Stimulated activated CD4-positive, alpha-beta T cell treated with anti-CD3 and anti-CD28 coated beads, Interleukin-4, amount 100 ng/mL, for 48 hours (primary cell): ENCODE results near the gene TMPRSS6.
A peak's percentile ranks its signal among the peaks of the same experiment; 100 is the strongest.

Source experiments
- DNase-seq, 2 donors: peaks; one replicate each; pipeline ENCODE4 v3.0.0-alpha.2; 2020; ENCODE audit warnings: low read depth in 2 of 2

The TMPRSS6 gene

DNA sequence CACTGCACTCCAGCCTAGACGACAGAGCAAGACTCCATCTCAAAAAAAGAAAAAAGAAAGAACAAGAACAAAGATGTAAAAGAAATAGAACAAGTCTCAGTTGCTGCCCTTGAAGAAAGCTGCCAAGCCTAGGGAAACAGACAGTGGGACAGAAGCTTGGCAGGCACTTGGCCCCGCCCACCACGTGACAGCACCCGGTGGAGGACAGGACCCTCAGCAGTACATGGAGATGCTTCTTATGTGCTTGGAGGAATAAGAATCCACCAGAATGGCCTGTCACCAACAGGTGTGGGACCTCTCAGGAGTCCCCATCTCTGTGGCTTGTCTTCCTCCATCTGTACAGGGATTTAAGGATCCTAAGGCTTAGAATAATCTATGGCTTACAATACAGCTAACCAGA lies 7.6 kb upstream of the TMPRSS6 start:
- DNase-seq: no peak

DNA sequence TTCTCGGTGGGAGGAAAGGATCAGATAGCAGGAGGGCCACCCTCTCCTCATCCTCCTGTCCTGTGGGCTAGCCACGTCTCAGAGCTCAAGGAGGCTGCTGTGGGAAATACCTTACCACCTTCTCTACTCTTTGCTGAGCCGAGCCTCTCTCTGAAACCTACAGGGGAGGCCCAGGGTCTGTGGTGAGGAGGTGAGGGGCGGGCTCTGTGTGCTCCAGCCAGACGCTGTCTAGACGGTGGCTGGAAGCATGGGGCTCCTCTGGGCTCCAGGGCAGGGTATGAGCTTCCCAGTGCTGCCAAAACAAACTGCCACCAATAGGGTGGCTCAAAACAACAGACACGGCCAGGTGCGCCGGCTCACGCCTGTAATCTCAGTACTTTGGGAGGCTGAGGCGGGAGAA lies 5.5 kb upstream of the TMPRSS6 start:
- no peak for DNase-seq

DNA sequence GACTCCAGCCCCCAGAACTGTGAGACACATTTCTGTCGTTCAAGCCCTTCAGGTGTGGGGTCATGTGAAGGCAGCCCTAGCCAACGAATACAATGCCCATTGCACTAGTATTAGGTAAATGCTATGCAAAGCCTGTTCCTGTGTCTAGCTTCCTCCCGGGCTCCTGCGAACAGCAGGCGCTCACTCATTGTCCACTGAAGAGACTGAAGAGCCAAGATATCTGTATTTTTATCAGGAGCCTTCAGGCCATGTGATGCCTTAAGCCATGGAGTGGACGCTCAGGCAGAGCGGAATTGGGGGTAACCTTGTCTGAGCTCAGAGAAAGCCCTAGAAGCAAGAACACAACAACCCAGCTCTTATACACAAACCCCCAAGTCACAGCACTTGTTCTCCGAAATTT lies 4.2 kb upstream of the TMPRSS6 start:
- DNase-seq: no peak

DNA sequence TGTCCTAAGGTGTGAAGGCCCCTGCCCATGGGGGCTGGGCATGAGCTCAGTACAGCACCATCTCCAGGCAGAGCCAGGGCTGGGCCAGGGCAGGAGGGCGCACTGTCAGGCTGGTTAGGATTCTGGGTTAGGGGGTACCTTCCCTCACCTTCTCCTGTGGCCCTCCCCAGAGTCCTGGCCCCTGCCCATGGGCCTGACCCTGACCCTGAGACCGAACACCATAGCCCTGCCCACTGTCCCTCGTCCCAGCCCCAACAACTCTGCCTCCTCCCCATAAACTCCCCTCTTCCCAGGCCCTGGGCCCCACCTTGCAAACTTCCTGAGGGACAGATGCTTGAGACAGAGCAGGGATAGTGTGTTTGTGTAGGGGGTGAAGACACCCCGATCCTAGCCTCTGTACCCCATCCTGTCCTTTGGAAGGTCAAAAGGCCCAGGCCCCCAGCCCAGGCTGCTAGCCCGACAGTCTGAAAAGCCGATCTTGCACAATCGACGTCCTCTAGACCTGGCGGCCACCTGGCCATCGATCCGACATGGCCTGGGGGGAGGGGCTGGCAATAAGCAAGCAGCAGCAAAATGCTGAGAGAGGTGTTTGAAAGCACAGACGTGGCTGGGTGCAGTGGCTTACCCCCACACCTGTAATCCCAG lies 2.7 kb upstream of the TMPRSS6 start:
- DNase-seq: no peak

DNA sequence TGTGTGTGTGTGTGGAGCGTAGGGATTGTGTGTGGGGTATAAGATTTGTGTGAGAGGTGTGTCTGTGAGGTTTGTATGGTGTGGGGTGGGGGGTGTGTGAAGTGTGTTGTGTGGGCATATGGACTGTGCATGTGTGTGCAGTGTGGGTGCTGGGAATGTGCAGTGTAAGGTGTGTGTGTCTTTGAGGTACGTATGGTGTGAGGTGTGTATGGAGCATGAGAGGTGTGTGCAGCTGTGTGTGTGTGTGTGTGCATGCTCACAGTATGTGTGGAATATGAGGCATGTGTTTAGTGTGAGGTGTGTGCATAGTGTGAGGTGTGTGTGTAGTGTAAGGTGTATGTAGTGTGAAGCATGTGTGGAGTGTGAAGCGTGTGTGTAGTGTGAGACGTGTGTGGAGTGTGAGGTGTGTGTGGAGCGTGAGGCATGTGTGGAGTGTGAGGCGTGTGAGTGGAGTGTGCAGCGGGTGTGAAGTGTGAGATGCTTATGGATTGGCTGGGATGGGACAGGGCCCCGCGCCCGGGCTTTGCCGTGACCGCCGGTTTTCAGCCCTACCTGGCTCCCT lies 1.7 kb upstream of the TMPRSS6 start:
- DNase-seq: no peak

DNA sequence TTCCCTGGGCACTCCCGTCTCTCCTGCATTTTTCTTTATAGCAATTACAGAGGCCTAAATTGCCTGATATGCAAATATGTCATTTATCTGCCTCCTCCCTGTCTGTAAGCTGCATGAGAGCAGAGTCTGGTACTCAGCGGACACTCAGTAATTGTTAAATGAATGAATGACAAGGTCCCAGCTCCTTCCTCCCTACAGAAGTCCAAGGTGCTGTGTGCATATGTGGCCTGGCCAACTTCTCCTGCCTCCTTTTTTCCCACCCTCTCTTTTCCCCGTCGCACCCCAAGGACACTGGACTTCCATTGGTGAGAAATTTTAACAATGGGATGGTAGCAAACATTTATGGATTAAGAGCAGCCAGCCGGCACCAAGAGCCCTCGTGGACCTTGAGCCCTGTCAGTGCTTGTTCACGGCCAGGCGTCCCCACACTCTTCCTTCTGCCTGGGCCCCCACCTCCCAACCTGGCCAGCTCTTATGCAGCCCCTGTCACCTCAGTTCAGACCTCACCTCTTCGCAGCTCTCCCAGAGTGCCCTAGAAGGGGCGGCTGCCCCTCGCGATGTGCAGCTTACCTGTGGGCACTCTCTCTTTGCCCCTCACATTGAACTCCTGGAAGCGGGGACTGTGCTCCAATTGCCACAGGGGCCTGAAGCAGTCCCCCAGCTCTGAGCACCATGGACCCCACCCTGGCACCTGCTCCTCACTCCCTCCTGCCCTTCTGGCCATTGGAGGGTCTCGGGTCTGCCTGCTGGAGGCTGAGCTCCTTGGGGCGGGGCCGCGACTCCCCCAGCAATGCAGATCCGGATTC lies 1.5 kb downstream of the TMPRSS6 start:
- DNase-seq: no peak

DNA sequence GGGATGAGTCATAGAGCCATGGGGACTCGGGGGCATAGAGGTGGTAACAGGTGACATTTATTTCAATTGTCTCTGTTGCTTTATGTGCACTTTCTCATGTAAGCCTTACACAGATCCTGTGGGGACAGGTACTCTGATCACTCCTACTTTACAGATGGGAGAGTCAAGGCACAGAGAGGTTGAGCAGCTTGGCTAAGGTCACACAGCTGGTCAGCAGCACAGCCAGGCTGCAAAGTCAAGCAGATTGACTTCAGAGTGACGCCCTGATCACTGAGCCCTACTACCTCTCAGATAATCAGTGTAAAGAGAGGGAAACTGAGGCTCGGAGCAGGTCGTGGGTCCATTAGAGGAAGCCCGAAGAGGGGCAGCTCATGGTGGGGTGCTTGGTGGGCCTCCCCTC lies 3.5 kb downstream of the TMPRSS6 start:
- DNase-seq: no peak

DNA sequence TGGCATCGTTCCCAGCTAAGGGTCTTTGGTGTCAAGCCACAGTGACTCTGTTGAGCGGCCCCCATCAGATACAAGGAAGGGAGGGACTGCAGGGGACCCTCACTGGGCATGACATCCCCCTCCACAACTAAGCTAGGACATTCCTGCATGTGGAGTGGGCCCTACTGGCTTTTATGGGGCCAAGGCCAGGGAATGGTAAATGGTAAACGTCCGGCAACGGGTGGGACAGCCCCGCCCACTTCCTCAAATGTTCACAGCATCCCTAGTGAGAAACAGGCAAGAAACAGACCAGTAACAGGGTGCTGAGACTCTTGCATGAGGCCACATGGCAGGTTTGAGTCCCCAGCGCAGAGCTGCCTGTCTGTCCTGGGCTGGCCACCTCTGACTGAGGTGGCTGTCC lies 4.4 kb downstream of the TMPRSS6 start:
- no peak for DNase-seq

DNA sequence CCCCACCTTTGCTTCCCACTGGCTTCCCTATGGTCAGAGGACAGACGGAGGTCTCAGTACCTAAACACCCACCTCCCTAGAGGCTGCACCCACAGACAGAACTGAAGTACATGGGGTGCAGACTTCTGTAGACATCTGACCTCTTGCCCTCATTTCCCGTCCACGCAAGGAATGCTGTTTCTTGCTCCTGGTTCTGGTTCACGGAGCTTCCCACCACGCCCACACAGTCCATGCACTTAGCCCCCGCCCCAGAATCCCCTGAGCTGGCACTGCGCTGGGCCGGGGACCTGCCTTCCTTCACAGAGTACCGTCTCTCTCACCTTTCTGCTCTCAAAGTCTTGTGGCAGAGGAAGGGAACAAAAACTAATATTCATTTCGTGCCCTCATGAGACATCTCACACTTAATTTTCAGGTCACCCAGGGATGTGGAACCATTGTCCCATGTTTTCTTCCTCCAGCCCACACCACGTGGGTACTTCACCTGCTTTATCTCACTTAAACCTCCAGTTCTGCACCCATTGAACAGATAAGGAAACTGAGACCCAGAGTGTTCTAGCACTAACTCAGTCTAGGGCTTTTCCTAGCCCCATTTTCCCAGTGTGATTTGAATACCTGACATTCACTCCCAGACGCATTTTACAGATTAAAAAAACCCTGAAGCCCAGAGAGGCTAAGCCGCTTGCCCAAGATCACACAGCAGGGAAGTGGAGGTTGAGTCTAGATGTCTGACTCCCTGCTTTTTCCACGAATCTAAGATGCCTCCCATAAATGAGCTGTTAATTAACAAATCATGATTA lies 5.7 kb downstream of the TMPRSS6 start:
- no peak for DNase-seq

DNA sequence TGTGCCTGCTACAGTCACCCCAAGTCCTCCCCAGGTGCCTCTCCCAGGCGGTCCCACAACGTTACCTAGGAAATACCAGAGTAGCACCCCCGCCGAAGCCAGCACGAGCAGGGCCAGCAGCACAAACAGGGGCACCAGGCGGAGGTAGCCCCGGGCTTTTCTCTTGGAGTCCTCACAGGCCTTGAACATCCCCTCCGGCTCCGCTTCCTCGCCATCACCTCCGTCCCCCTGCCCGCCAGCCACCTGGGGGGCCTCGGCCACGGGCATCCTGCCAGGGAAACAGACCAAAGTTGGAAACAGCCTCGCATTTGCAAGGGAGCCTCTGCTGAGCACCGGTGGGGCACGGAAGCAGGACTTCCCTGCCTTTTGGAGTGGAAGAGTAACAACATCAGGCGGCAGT lies 6.4 kb downstream of the TMPRSS6 start:
- DNase-seq: no peak

DNA sequence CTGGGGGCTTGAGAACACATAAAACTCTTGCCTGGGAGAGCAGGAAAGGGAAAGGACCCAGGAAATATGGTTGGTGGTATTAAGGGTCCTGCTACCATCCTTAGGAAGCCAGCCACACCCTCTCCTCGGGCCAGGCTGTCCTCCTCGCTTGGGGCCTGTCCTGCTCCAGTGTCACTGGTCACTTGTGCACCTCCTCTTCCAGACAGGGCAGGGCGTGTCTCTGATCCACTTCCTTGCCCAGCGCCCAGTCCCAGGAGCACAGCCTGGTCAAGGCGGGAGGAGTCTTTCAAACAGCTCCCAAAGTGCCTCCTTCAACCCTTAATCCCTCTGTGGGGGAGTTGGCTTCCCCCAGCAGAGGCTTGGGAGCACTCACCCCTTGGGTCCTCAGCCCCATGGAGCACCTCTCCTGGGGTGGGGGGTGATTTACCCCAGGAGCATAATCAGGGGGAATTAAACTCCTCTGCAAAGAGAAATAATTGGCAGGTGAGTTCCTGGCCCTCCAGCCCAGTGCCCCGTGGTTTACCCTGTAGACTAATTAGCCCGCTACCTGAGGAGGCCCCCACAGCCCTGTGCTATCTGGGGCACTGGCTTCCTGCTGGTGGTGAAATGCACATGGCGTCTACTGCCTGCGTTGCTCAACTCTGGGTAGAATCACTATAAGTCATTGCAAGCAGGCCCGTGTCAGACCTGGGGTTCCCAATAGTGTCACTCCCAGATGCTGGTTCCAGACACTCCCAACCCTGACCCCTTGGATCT lies 8.0 kb downstream of the TMPRSS6 start:
- DNase-seq: no peak

DNA sequence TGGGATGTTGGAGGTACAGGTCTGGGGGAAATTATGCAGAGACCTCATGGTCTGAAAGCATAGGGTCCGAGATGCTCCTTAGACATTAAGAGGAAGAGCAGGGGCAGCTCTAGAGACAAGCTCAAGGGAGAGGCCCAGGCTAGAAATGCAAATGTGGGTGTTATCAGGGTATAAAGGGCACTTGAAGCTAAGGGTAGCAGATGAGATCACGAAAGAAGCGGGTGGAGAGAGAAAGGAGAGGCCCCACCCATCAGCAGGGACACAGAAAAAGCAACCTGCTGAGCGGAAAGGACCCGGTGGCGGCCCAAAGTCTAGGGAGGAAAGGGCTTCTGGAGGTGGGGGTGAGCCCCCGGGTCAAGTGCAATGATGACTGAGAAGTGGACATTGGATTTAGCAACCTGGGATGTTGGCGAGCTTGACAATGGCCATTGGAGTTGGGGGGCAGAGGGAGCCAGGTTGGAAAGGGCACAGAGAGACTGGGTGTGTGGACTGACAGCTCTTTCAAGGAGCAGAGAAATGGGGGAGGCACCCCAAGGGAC lies 8.9 kb downstream of the TMPRSS6 start:
- DNase-seq: no peak

DNA sequence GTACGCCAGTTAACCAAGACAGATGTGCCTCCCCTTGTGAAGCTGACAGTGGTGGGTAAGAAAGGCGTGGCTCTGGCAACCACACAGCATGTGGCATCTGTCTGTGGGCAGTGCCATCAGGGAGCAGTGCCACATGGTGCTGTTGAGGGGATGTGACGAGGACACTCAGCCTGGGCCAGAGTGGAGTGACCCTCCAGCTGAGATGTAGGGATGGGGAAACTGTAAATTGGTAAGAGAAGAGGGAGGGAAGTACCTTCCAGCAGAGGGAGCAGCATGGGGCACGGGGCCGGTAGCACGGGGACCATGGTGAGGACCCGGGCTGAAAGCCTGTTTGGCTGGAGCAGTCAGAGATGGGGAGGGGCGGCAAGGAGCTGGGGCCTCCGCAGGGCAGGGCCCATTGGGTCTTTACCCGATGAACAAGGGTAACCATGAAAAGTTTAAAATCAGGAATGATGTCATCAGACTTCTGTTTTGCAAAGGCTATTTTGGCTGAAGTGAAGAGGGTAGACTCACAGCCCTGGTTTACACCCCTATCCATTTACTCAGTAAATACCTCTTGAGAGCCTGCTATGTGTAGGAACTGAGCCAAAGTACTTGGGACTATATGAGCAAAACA lies 10.4 kb downstream of the TMPRSS6 start:
- DNase-seq: no peak

DNA sequence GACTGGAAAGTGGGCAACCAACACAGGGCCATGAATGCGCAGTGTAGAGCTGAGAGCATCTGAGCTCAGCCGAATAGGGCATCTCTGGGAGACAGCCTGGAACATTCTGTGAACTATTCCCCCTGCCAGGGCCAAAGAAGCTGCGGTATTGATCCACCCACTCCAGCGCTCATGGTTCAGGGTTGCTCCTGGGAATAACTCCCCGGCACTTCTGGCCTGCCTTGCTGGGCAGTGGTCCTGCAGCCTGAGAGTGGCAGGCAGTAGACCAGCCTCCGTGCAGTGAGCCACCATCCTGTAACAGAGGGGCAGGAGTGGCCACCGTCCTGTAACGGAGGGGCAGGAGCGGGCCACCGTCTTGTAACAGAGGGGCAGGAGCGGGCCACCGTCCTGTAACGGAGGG lies 12.2 kb downstream of the TMPRSS6 start:
- no peak for DNase-seq

DNA sequence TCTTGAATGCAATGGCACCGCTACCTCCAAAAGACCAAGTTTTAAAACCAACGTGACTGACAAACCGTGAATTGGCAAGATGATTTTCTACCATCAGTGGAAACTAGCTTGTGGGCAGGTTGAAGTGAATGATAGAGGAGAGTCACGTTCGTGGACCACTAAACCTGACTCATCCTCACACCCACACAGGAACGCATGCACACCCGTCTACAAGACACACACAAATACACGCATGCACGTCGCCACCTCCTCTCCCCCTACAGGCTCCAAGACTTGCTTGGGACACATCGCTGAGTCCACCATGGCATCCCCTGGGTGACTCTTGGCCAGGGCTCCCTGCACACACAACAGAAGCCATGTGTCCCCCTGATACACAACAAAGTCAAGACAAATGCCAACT lies 14.4 kb downstream of the TMPRSS6 start:
- peak; percentile 65 to 75 for DNase-seq

DNA sequence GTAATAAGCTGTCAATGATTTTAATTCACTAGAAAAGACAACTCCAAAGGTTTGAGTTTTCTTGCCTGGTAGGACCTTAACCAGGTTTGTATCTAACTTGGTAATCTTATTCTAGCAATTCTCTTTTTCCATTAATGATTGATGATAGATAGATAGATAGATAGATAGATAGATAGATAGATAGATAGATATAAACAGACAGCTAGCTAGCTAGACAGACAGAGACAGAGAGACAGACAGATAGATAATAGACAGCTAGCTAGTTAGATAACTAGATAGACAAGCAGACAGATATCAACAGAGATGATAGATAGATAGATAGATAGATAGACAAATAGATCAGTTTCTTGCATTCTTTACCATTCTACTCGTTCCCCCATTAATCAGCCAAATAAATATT lies 15.3 kb downstream of the TMPRSS6 start:
- DNase-seq: no peak

DNA sequence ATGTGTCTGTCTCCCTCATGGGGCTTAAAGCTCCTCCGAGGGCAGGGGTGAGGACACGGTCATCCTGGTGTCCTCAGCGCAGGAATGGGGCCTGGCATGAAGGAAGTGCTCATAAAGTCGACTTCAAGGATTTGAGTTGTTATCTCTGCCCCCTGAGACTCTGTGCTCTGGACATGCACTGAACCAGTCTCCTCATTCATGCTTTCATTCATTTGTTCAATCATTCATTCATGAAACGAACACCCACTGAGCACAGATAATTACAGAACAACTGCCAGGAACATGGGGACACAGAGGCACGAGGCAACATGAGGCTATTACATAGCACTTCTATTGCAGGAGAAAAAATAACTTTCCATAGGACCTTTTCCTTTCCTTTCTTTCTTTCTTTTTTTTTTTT lies 16.5 kb downstream of the TMPRSS6 start:
- no peak for DNase-seq

DNA sequence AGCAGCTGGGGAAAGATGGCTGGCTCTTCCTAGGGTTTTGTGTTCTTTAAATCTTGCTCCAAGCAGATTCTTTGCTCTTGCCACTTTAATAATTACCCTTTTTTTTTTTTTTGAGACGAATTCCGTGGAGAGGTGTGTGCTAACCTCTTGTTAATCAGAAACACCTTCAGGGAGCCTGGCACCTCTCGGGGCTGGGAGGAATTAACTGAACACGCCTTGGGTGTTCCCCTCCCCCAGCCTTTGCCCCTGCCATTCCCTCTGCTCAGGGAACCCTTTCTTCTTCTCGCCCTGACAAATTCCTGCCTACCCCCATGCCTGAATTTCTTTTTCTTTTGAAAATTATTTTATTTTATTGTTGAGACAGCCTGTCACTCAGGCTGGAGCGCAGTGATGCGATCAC lies 17.5 kb downstream of the TMPRSS6 start:
- DNase-seq: no peak

DNA sequence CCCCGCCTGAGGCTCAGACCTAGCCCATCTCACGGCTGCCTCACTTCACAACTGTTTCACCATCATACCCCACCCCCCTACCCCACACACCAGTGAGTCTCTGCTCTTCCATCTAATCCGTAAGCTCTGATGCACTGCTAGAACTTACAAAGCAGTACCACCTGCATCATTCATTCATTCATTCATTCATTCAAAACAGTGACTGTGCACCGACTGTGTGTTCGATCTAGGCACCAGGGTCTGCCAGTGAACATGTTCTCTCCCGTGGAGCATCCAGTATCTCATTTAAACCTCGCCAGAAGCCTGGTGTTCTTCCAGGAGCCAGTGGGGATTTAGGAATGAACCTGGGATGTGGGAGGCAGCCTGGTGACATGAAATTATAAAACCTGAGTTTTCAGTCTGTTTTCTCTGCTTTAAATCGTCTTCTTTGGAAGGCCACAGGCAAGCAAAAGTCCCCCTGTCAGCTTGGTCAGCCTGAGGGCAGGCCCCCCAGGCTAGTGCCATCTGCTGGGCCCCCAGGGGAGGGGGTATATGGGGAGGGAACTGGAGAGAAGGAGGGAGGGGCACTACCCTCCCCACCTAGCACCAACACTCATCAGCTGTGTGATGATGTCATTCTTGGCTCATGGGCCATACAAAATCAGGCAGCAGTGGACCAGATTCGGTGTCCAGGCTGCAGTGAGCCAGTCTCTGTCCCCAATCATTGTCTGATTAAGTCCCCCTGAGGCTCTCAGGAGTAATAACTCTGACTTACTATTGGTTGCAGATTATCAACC lies 18.4 kb downstream of the TMPRSS6 start:
- no peak for DNase-seq

DNA sequence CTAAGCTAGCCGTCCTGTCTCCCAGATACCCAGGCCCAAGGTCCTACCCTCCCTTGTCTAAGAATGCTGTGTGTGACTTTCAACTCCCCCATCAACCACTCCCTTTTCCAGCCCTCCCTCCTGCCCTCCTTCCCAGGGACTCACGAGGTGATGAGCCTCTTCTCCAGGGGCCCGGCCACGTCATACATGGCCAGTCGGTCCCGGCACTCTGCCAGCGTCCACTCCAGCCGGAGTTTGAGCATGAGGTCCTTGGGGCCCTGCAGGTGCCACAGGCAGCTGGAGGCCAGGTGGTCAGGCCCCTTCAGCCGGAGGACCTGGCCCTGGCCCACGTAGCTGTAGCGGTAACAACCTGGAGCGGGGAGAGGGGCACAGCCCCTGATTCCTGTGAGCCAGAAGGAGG lies 20.1 kb downstream of the TMPRSS6 start:
- no peak for DNase-seq
